Neuronal stem cell (in vitro differentiated cells): Measurements from ENCODE around the gene TAX1BP1.
"Not testable (repeated sequence)": the region's sequence is repeated elsewhere in the genome, so short reads cannot be mapped to it uniquely, and the experiment has no call there.

Source experiments
- DNase-seq: peaks from one replicate; pipeline ENCODE4 v3.0.0-alpha.2; 2013; ENCODE audit warnings: low spot score
- H2AFZ ChIP-seq: one replicate; pipeline ENCODE4 v1.6.1; 2013; ENCODE audit warnings: mild to moderate bottlenecking, low read length, inconsistent platforms
- H2AK5ac ChIP-seq: 2 replicates; pipeline ENCODE4 v1.6.1; 2013; ENCODE audit warnings: low read depth, mild to moderate bottlenecking, inconsistent platforms, low read length, moderate library complexity, mixed read lengths
- H2BK120ac ChIP-seq: 2 replicates; pipeline ENCODE4 v1.6.1; 2013; ENCODE audit warnings: low read depth, mild to moderate bottlenecking, inconsistent platforms, low read length, moderate library complexity, mixed read lengths
- H2BK12ac ChIP-seq: one replicate; pipeline ENCODE4 v1.6.1; 2013; ENCODE audit warnings: low read length, inconsistent platforms
- H2BK15ac ChIP-seq: 2 replicates; pipeline ENCODE4 v1.6.1; 2013; ENCODE audit warnings: mild to moderate bottlenecking, low read length, inconsistent platforms, mixed read lengths
- H2BK5ac ChIP-seq: one replicate; pipeline ENCODE4 v1.6.1; 2013; ENCODE audit warnings: inconsistent platforms, mild to moderate bottlenecking, low read length, moderate library complexity
- H3K14ac ChIP-seq: one replicate; pipeline ENCODE4 v1.6.1; 2013; ENCODE audit warnings: low read length, inconsistent platforms
- H3K18ac ChIP-seq: 2 replicates; pipeline ENCODE4 v1.6.1; 2013; ENCODE audit warnings: low read length, inconsistent platforms
- H3K23ac ChIP-seq: 2 replicates; pipeline ENCODE4 v1.6.1; 2013; ENCODE audit warnings: low read depth, mild to moderate bottlenecking, mixed read lengths, low read length, inconsistent platforms; ENCODE audit not compliant: poor library complexity
- H3K27ac ChIP-seq: replicated peaks from 3 replicates; pipeline ENCODE4 v1.5.1; 2013; ENCODE audit warnings: low read length, inconsistent platforms
- H3K27me3 ChIP-seq, 3 experiments: 2 replicates each; pipeline ENCODE4 v1.6.1; 2013; ENCODE audit warnings: low read length in 3 of 3, mild to moderate bottlenecking in 2 of 3, inconsistent platforms in 1 of 3, low read depth in 1 of 3, mixed read lengths in 1 of 3, moderate library complexity in 1 of 3; ENCODE audit not compliant: control insufficient read depth in 3 of 3, insufficient read depth in 3 of 3
- H3K36me3 ChIP-seq, 2 donors: replicated peaks in 1 of 2; 2 replicates each; pipeline ENCODE4 v1.6.1; 2013; ENCODE audit warnings: low read length in 2 of 2; ENCODE audit not compliant: control insufficient read depth in 2 of 2, insufficient read depth in 2 of 2
- H3K4ac ChIP-seq: 2 replicates; pipeline ENCODE4 v1.6.1; 2013; ENCODE audit warnings: inconsistent platforms, mild to moderate bottlenecking, low read length, moderate library complexity
- H3K4me1 ChIP-seq, 2 donors: 1 replicate in 1 of 2; 2 replicates in 1 of 2; pipeline ENCODE4 v1.6.1; 2013; ENCODE audit warnings: low read length in 2 of 2, low read depth in 1 of 2; ENCODE audit not compliant: control insufficient read depth in 2 of 2, insufficient read depth in 1 of 2
- H3K4me2 ChIP-seq: one replicate; pipeline ENCODE4 v1.6.1; 2013; ENCODE audit warnings: mild to moderate bottlenecking, low read length, inconsistent platforms; ENCODE audit not compliant: insufficient read depth, poor library complexity, severe bottlenecking
- H3K4me3 ChIP-seq, 2 donors: 2 replicates each; pipeline ENCODE4 v1.5.1; 2013; ENCODE audit warnings: low read length in 2 of 2, mild to moderate bottlenecking in 2 of 2, inconsistent platforms in 1 of 2, moderate library complexity in 1 of 2
- H3K79me1 ChIP-seq: one replicate; pipeline ENCODE4 v1.6.1; 2013; ENCODE audit warnings: low read depth, mild to moderate bottlenecking, inconsistent platforms, low read length, moderate library complexity
- H3K9ac ChIP-seq: one replicate; pipeline ENCODE4 v1.6.1; 2013; ENCODE audit warnings: mild to moderate bottlenecking, low read depth, low read length, inconsistent platforms; ENCODE audit not compliant: poor library complexity
- H3K9me3 ChIP-seq, 2 donors: replicated peaks in 1 of 2; 2 replicates each; pipeline versions ENCODE3 to v1.6.1; 2013; ENCODE audit warnings: low read length in 2 of 2, mild to moderate bottlenecking in 2 of 2, inconsistent platforms in 1 of 2, low read depth in 1 of 2, mixed read lengths in 1 of 2, moderate library complexity in 1 of 2; ENCODE audit not compliant: control insufficient read depth in 2 of 2, insufficient read depth in 1 of 2
- H4K8ac ChIP-seq: one replicate; pipeline ENCODE4 v1.6.1; 2013; ENCODE audit warnings: low read depth, mild to moderate bottlenecking, inconsistent platforms, low read length, moderate library complexity
- H4K91ac ChIP-seq: one replicate; pipeline ENCODE4 v1.6.1; 2013; ENCODE audit warnings: low read length, low read depth, mild to moderate bottlenecking, inconsistent platforms; ENCODE audit not compliant: poor library complexity
- WGBS, 2 donors: extraction: QIAGEN DNeasy Blood & Tissue Kit; methylation state at CpG; one replicate each; pipeline ENCODE4 v1.1.7; 2013; ENCODE audit warnings: missing lambda C conversion rate in 2 of 2, mixed read lengths in 1 of 2; ENCODE audit not compliant: insufficient read length in 2 of 2, insufficient replicate concordance in 1 of 2; ENCODE audit errors: extremely low coverage in 2 of 2; 5-methylcytosine and 5-hydroxymethylcytosine counted together

Gene TAX1BP1

DNA sequence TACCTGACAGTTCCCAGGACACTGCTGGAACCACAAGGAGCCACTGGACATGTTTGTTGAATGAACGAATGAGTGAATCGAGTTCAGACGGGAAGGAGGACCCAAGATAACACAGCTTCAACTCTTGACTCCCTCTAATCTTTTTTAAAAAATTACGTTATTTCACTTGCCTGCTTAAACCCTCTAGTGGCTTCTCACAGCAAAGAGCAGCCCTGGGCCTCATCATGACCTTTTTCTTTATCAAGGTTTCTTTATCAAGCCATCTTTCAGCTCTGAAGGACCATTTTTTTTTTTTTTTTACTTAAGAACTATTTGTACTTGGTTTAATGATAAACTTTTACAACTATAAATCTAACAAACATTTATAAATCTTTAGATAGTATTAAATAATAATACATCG, 110.6 kb downstream of the TAX1BP1 start:
- no peak overlapping the region for H3K4me2 ChIP-seq

GRCh38 chr7:27856703-27857485, 116.9 kb downstream of the TAX1BP1 start:
- not testable (repeated sequence) for H3K4ac ChIP-seq, H2BK15ac ChIP-seq, H2BK120ac ChIP-seq, H3K4me3 ChIP-seq, H3K23ac ChIP-seq, H3K4me2 ChIP-seq, H3K9me3 ChIP-seq, H3K4me1 ChIP-seq, H3K14ac ChIP-seq, H2AFZ ChIP-seq, H3K27ac ChIP-seq, H4K91ac ChIP-seq, H2BK12ac ChIP-seq, H3K27me3 ChIP-seq, H3K18ac ChIP-seq, H4K8ac ChIP-seq, H2BK5ac ChIP-seq, H3K9ac ChIP-seq, H3K36me3 ChIP-seq, H3K79me1 ChIP-seq, H2AK5ac ChIP-seq, DNase-seq
- no CpG with 5 or more reads among the region's 28 CpGs for WGBS, 2 donors

More for the DNA sequence above, 110.6 kb downstream of the TAX1BP1 start:
- no peak overlapping the region for H2AK5ac ChIP-seq
- no peak overlapping the region for H3K23ac ChIP-seq
- H3K36me3 ChIP-seq = no peaks in the 10 kb centered on the region
- no peak overlapping the region for H2BK15ac ChIP-seq
- peaks cover 0 to 2% of the 10 kb centered on the region in 2 donors for H3K4me1 ChIP-seq
- H4K8ac ChIP-seq = no peak overlapping the region
- WGBS, 2 donors = no CpG with 5 or more reads among the region's 5 CpGs
- no peak overlapping the region for H4K91ac ChIP-seq
- H3K79me1 ChIP-seq = no peaks in the 10 kb centered on the region
- H2BK120ac ChIP-seq = no peak overlapping the region
- peaks cover 0 to 4% of the 10 kb centered on the region in 2 donors for H3K9me3 ChIP-seq
- H3K4ac ChIP-seq = no peak overlapping the region
- no peak for DNase-seq
- no peak overlapping the region for H2BK12ac ChIP-seq
- no peak overlapping the region for H3K14ac ChIP-seq
- no peak overlapping the region for H2AFZ ChIP-seq
- H3K27ac ChIP-seq = no peak overlapping the region
- H3K9ac ChIP-seq = no peak overlapping the region
- H3K27me3 ChIP-seq = no peaks in the 10 kb centered on the region
- no peak overlapping the region for H3K4me3 ChIP-seq
- H3K18ac ChIP-seq = no peak overlapping the region
- H2BK5ac ChIP-seq = no peak overlapping the region

- H3K4ac ChIP-seq = no peak overlapping the region
- no peak overlapping the region for H3K23ac ChIP-seq
- DNase-seq = no peak
- H3K14ac ChIP-seq = no peak overlapping the region
- H3K36me3 ChIP-seq = no peaks in the 10 kb centered on the region
- peak overlapping the region; percentile 2 for H2AK5ac ChIP-seq
- no peak overlapping the region for H4K8ac ChIP-seq
- no peak overlapping the region for H2BK5ac ChIP-seq
- H2BK15ac ChIP-seq = no peak overlapping the region
- H3K9me3 ChIP-seq = no peaks in the 10 kb centered on the region
- no peaks in the 10 kb centered on the region for H3K79me1 ChIP-seq
- H3K27me3 ChIP-seq = no peaks in the 10 kb centered on the region
- WGBS, 2 donors = no CpG with 5 or more reads among the region's 6 CpGs
- no peak overlapping the region for H4K91ac ChIP-seq
- H2AFZ ChIP-seq = no peak overlapping the region
- H3K4me1 ChIP-seq = peaks cover 0 to 3% of the 10 kb centered on the region in 2 donors
- H2BK12ac ChIP-seq = no peak overlapping the region
- no peak overlapping the region for H3K4me3 ChIP-seq
- no peak overlapping the region for H3K9ac ChIP-seq
- H3K18ac ChIP-seq = no peak overlapping the region
- H3K4me2 ChIP-seq = no peak overlapping the region
- no peak overlapping the region for H2BK120ac ChIP-seq
- no peak overlapping the region for H3K27ac ChIP-seq
These were observed 120.8 kb downstream of the TAX1BP1 start for GRCh38 chr7:27860800-27861199.

DNA sequence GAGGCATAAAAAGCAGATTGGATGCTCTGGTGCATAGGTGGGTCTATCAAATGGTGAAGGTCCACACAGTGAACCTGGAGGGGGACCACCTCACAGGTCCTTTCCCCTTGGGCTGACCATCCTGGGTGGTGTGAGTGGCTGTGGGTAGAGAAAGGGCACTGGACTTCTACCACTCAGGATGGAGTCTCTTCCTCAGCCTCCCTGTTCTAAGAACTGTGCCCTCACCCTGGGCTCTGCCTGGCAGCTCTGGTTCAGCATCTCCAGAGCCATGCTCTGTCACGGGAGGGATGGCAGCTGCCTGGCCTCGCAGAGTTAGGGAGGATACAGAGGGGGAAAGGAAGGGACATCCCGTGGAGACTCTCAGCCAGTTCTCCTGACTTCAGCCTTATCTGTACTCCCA, 121.8 kb downstream of the TAX1BP1 start:
- Histone ChIP-seq H2BK15ac (no peak overlapping the region), H2BK12ac (no peak overlapping the region), H3K9me3 (no peaks in the 10 kb centered on the region), H3K79me1 (no peaks in the 10 kb centered on the region), H3K27ac (no peak overlapping the region), H2BK5ac (no peak overlapping the region), H4K91ac (no peak overlapping the region), H3K36me3 (no peaks in the 10 kb centered on the region), H3K23ac (no peak overlapping the region), H3K27me3 (no peaks in the 10 kb centered on the region), H3K4ac (no peak overlapping the region), H3K4me2 (no peak overlapping the region), H3K14ac (no peak overlapping the region), H3K18ac (no peak overlapping the region), H3K4me3 (peak overlapping the region in 1 of 2 donors; percentile 0), H2BK120ac (peak overlapping the region; percentile 56), H2AFZ (no peak overlapping the region), H3K9ac (no peak overlapping the region), H2AK5ac (no peak overlapping the region), H3K4me1 (peaks cover under 1 to 3% of the 10 kb centered on the region in 2 donors), H4K8ac (peak overlapping the region; percentile 76)
- WGBS, 2 donors = no CpG with 5 or more reads among the region's 3 CpGs
- DNase-seq = no peak
